Uterus (tissue), 2 donors: ENCODE measurements around the gene TRABD.

Source experiments
- CTCF ChIP-seq, 4 experiments: fragments of 200-600 bp in 2 of 4; fragments of 450-650 bp in 2 of 4; sonication (generic) in 2 of 4; IDR thresholded peaks; one replicate each; pipeline ENCODE4 v1.5.1; 2016 to 2019; ENCODE audit warnings: antibody characterized with exemption in 4 of 4, mild to moderate bottlenecking in 2 of 4, moderate library complexity in 1 of 4
- POLR2A ChIP-seq, 2 donors: fragments of 450-650 bp; IDR thresholded peaks; one replicate each; pipeline ENCODE4 v1.6.1; 2016; ENCODE audit warnings: antibody characterized with exemption in 2 of 2, mild to moderate bottlenecking in 1 of 2, moderate library complexity in 1 of 2

GRCh38 chr22:50220603-50221409, 35.1 kb downstream of the TRABD start:
- no peak for TF ChIP-seq CTCF (IDR thresholded peaks at IDR 0.05)
- TF ChIP-seq POLR2A (IDR thresholded peaks at IDR 0.05) = no peak
